VCaP (cell line): ENCODE data around the gene SCN4A.

Experiments used
- H3K27ac ChIP-seq: fragments of 450-650 bp; 2 replicates; pipeline ENCODE4 v1.5.1; 2017
- TF ChIP-seq, protein P1 (sequence below): fragments of 450-650 bp; conservative IDR thresholded peaks from 2 replicates; pipeline ENCODE4 v1.5.1; 2017; ENCODE audit warnings: mild to moderate bottlenecking, moderate library complexity

Gene SCN4A

DNA sequence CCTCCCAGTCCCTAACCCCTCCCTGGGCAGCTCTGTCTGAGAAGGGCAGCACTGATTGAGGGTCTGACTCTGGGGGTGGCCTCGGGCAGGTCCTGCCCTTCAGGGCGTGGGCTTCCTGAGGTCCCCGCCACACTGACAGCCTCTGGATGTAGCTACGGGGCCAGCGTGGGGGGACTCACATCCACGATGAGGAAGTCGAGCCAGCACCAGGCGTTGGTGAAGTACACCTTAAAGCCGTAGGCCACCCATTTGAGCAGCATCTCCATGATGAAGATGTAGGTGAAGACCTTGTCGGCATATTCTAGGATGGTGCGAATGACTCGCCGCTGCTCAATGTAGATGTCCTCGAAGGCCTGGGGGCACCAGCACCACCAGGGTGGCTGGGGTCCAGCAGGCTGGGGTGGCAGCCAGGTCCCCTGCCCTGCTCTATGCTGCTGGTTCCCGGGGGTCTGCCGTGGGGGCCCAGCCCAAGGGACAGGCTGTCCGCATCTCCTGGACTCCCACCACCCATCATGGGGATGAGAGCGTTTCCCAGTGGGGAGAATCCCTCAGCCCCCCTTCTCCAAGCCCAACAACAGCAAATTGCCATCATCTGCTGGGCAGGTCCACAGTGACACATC, 24.9 kb downstream of the SCN4A start:
- no peak overlapping the region for H3K27ac ChIP-seq
- TF ChIP-seq, protein P1, sequence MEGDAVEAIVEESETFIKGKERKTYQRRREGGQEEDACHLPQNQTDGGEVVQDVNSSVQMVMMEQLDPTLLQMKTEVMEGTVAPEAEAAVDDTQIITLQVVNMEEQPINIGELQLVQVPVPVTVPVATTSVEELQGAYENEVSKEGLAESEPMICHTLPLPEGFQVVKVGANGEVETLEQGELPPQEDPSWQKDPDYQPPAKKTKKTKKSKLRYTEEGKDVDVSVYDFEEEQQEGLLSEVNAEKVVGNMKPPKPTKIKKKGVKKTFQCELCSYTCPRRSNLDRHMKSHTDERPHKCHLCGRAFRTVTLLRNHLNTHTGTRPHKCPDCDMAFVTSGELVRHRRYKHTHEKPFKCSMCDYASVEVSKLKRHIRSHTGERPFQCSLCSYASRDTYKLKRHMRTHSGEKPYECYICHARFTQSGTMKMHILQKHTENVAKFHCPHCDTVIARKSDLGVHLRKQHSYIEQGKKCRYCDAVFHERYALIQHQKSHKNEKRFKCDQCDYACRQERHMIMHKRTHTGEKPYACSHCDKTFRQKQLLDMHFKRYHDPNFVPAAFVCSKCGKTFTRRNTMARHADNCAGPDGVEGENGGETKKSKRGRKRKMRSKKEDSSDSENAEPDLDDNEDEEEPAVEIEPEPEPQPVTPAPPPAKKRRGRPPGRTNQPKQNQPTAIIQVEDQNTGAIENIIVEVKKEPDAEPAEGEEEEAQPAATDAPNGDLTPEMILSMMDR = no peak

DNA sequence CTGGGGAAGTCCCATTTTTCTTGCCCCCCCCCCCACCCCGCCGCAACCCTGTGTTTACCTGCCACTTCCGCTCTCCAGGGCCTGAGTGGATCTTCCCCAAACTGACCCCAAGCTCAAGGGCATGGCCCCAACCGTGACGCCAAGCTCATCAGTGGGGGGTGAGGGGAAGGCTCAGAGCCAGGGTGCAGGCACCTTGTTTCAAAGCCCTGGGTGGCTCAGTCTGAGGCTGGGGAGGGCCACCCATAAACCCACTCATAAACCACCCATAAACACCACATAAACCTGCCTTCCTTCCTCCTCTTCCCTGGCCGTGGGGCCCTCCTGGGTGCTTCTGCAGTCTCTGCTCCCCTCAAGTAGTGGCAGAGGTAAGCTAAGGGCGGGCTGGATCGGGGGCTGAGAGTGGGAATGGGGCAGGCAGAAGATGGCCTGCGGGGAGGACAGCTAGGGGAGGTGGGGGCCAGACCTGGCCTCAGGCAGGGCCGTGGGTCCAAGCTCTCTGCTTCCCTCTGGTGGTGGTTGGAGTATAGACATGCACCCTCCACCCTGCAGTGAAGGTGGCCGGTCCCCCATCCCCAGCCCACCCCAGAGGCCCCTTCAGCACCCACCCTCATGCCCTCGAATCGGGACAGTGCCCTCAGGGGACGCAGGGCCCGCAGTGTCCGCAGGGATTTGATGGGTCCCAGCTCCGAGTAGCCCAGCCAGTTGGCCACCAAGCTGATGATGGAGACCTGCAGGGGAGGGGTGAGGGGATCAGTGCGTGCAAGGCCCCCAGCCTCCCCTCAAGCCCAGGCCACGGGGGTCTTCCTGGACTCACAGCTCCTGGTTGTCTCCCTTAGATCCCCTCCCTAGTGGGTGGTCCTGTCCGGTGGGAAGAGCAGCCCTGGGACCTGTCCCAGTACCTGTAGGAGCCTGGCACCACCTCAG, 26.0 kb downstream of the SCN4A start:
- TF ChIP-seq, protein P1 = peak; percentile 84
- no peak overlapping the region for H3K27ac ChIP-seq

DNA sequence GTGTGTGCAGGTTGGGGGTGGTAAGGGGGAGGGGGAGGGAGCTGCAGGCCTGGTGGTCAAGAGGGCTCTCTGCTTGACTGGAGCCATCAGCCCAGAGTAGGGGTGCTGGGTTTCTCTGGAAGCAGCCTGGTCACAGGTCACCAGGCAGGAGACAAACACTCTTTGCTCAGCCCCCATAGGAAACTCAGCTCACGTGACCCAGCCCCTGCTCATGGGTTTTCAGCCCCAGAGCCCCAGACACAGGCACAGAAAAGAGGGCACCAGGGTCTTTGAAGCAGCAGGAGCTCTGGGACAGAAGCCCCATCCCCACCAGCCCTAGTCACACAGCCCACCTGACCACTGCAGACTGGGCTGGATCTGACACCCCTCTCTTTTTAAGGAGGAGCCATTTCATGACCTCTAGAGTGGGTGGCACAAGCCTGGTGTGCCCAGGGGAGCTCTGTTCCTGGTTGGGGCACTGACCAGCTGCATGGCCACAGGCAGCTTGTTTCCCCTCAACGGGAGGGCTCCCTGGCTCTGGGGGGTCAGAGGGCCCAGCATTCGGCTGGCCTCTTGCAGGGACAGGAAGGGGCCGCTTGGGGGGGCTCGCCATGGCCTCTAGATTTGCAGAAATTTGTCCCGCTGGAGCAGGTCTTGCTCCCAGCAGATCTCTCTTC, 26.8 kb downstream of the SCN4A start:
- no peak overlapping the region for H3K27ac ChIP-seq
- TF ChIP-seq, protein P1 = no peak

DNA sequence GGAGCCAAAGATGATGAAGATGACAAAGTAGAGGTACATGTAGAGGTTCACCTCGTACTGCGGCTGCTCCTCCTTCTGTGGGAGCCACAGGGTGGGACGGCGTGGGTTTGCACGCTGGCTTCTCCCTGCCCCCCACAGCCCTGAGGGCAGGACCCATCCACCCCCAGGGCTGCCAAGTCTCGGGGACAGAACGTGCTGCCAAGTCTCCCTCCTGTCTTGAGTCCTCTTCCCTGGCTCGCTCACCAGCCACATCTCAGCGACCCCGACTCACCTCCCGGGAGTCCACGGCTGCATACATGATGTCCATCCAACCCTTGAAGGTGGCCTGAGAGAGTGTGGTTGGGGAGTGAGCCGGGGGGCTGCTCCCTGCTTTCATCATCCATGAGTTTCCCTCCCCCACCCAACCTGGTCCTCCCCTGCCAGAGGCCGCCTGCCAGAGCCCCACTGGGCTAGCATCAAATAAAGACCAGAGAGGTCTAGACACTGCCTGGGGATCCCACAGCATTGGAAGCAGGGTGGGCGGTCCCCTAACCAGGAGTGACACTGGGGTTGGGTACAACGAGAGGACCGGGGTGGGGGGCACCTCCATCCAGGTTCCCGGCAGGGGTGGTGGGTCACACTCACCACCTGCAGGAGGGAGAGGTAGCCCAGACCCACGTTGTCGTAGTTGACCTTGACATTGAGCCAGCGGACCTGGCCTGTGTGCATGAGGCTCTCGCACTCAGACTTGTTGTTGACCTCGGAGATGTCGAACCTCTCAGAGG, 27.8 kb downstream of the SCN4A start:
- TF ChIP-seq, protein P1 = no peak
- H3K27ac ChIP-seq = no peak overlapping the region

DNA sequence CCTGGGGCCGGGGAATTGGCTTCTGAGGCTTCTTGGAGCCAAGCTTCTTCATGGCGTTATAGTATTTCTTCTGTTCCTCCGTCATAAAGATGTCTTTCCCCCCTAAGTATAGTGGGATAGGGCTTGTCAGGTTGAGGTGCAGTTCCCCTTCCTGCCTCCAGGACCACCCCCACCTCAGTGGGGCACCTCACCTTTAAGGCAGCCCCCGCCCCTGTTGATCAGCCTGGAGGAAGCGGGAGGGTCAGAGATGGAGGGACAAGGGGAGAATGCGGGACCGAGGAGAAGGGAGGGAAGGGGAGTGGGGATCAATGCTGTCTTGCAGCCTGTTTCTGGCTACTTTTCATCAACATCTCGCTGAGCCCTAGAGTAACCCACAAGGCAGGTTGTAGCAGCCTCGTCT, 29.0 kb downstream of the SCN4A start:
- TF ChIP-seq, protein P1 = no peak
- no peak overlapping the region for H3K27ac ChIP-seq

DNA sequence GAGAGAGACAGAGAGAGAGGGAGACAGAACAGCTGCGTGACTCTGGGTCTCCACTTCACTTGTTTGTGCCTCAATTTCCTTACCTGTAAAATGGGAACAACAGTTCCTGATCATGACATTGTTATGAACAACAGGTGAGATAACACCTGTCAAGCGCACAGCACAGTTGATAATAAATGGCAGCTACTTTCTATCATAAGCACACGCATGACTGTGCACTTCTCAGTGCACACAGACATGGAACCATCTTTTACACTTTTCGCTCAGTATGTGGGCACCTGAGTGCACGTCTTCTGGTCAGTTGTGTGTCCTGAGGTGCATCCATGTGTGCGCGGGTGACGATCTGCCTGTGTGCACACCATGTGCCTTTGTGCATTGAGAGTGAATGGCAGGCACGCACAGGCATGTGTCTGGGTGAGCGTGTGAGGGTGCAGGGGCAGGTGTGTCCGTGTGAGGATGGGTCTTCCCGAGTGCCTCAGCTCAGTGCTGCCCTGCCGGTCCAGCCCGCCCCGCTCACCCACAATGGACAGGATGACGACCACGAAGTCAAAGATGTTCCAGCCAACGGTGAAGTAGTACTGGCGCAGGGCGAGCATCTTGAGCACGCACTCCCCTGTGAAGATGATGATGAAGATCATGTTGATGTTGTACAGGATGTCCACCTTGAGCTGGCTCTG, 30.3 kb downstream of the SCN4A start:
- TF ChIP-seq, protein P1 = no peak
- no peak overlapping the region for H3K27ac ChIP-seq
